ENCODE data around the gene GPRC5D.
A peak's percentile ranks its signal among the peaks of the same experiment; 100 is the strongest.

GPRC5D gene

GRCh38 chr12:12977231-12977630 is 25.3 kb upstream of the GPRC5D start:
- Histone ChIP-seq H3K36me3 (ENCODE audit: insufficient read depth, low read length) (peaks cover 62% of the 10 kb centered on the region), H3K4me3 (ENCODE audit: low read length) (no peak overlapping the region), H3K27me3 (ENCODE audit: control insufficient read depth, insufficient read depth, low read length) (no peaks in the 10 kb centered on the region), H3K4me2 (ENCODE audit: low read length) (no peak overlapping the region), H3K9ac (ENCODE audit: low read depth, low read length) (no peak overlapping the region), H3K9me3 (replicated peaks; ENCODE audit: low read length) (no peaks in the 10 kb centered on the region), H3K4me1 (ENCODE audit: control insufficient read depth, insufficient read depth, low read length) (peaks cover 43% of the 10 kb centered on the region)

- Histone ChIP-seq H3K4me1 (ENCODE audit: control insufficient read depth, insufficient read depth, low read length) (peaks cover 43% of the 10 kb centered on the region), H3K9me3 (replicated peaks; ENCODE audit: low read length) (no peaks in the 10 kb centered on the region), H3K36me3 (ENCODE audit: insufficient read depth, low read length) (peaks cover 57% of the 10 kb centered on the region), H3K27me3 (ENCODE audit: control insufficient read depth, insufficient read depth, low read length) (no peaks in the 10 kb centered on the region), H3K9ac (ENCODE audit: low read depth, low read length) (peak overlapping the region; percentile 68), H3K4me3 (ENCODE audit: low read length) (no peak overlapping the region), H3K4me2 (ENCODE audit: low read length) (peak overlapping the region; percentile 44)
Observed at GRCh38 chr12:12976366-12976765, 24.4 kb upstream of the GPRC5D start.

GRCh38 chr12:12975322-12976077 is 23.5 kb upstream of the GPRC5D start:
- Histone ChIP-seq H3K4me1 (ENCODE audit: control insufficient read depth, insufficient read depth, low read length) (peaks cover 38% of the 10 kb centered on the region), H3K4me2 (ENCODE audit: low read length) (peak overlapping the region; percentile 44), H3K36me3 (ENCODE audit: insufficient read depth, low read length) (peaks cover 50% of the 10 kb centered on the region), H3K9me3 (replicated peaks; ENCODE audit: low read length) (no peaks in the 10 kb centered on the region), H3K9ac (ENCODE audit: low read depth, low read length) (peak overlapping the region; percentile 68), H3K4me3 (ENCODE audit: low read length) (no peak overlapping the region), H3K27me3 (ENCODE audit: control insufficient read depth, insufficient read depth, low read length) (no peaks in the 10 kb centered on the region)

- Histone ChIP-seq H3K4me1 (ENCODE audit: control insufficient read depth, insufficient read depth, low read length) (peaks cover 27% of the 10 kb centered on the region), H3K36me3 (ENCODE audit: insufficient read depth, low read length) (peaks cover 50% of the 10 kb centered on the region), H3K9ac (ENCODE audit: low read depth, low read length) (no peak overlapping the region), H3K9me3 (replicated peaks; ENCODE audit: low read length) (no peaks in the 10 kb centered on the region), H3K27me3 (ENCODE audit: control insufficient read depth, insufficient read depth, low read length) (no peaks in the 10 kb centered on the region), H3K4me3 (ENCODE audit: low read length) (no peak overlapping the region), H3K4me2 (ENCODE audit: low read length) (no peak overlapping the region)
Observed at GRCh38 chr12:12974211-12974610, 22.2 kb upstream of the GPRC5D start.

GRCh38 chr12:12973019-12973418 is 21.0 kb upstream of the GPRC5D start:
- H3K4me1 ChIP-seq (ENCODE audit: control insufficient read depth, insufficient read depth, low read length) = peaks cover 22% of the 10 kb centered on the region
- H3K9me3 ChIP-seq (replicated peaks; ENCODE audit: low read length) = no peaks in the 10 kb centered on the region
- H3K4me2 ChIP-seq (ENCODE audit: low read length) = no peak overlapping the region
- peaks cover 44% of the 10 kb centered on the region for H3K36me3 ChIP-seq (ENCODE audit: insufficient read depth, low read length)
- H3K9ac ChIP-seq (ENCODE audit: low read depth, low read length) = no peak overlapping the region
- H3K27me3 ChIP-seq (ENCODE audit: control insufficient read depth, insufficient read depth, low read length) = no peaks in the 10 kb centered on the region
- H3K4me3 ChIP-seq (ENCODE audit: low read length) = no peak overlapping the region

- no peaks in the 10 kb centered on the region for H3K27me3 ChIP-seq (ENCODE audit: control insufficient read depth, insufficient read depth, low read length)
- H3K4me1 ChIP-seq (ENCODE audit: control insufficient read depth, insufficient read depth, low read length) = no peaks in the 10 kb centered on the region
- no peaks in the 10 kb centered on the region for H3K36me3 ChIP-seq (ENCODE audit: insufficient read depth, low read length)
- no peak overlapping the region for H3K4me2 ChIP-seq (ENCODE audit: low read length)
- no peak overlapping the region for H3K9ac ChIP-seq (ENCODE audit: low read depth, low read length)
- H3K4me3 ChIP-seq (ENCODE audit: low read length) = no peak overlapping the region
- H3K9me3 ChIP-seq (replicated peaks; ENCODE audit: low read length) = no peaks in the 10 kb centered on the region
Observed at GRCh38 chr12:12965836-12966235, 13.9 kb upstream of the GPRC5D start.

GRCh38 chr12:12964255-12964654 is 12.3 kb upstream of the GPRC5D start:
- Histone ChIP-seq H3K4me2 (ENCODE audit: low read length) (no peak overlapping the region), H3K36me3 (ENCODE audit: insufficient read depth, low read length) (no peaks in the 10 kb centered on the region), H3K4me1 (ENCODE audit: control insufficient read depth, insufficient read depth, low read length) (no peaks in the 10 kb centered on the region), H3K4me3 (ENCODE audit: low read length) (no peak overlapping the region), H3K9me3 (replicated peaks; ENCODE audit: low read length) (no peaks in the 10 kb centered on the region), H3K27me3 (ENCODE audit: control insufficient read depth, insufficient read depth, low read length) (no peaks in the 10 kb centered on the region), H3K9ac (ENCODE audit: low read depth, low read length) (no peak overlapping the region)

- no peaks in the 10 kb centered on the region for H3K36me3 ChIP-seq (ENCODE audit: insufficient read depth, low read length)
Observed at GRCh38 chr12:12960639-12961209, 8.8 kb upstream of the GPRC5D start.

GRCh38 chr12:12958886-12959285 is 6.9 kb upstream of the GPRC5D start:
- Histone ChIP-seq H3K4me3 (ENCODE audit: low read length) (no peak overlapping the region), H3K4me1 (ENCODE audit: control insufficient read depth, insufficient read depth, low read length) (peaks cover 4% of the 10 kb centered on the region), H3K27me3 (ENCODE audit: control insufficient read depth, insufficient read depth, low read length) (no peaks in the 10 kb centered on the region), H3K36me3 (ENCODE audit: insufficient read depth, low read length) (no peaks in the 10 kb centered on the region), H3K9ac (ENCODE audit: low read depth, low read length) (no peak overlapping the region), H3K9me3 (replicated peaks; ENCODE audit: low read length) (no peaks in the 10 kb centered on the region), H3K4me2 (ENCODE audit: low read length) (no peak overlapping the region)

More at GRCh38 chr12:12960639-12961209, 8.8 kb upstream of the GPRC5D start:
- Histone ChIP-seq H3K4me3 (ENCODE audit: low read length) (no peak overlapping the region), H3K4me1 (ENCODE audit: control insufficient read depth, insufficient read depth, low read length) (no peaks in the 10 kb centered on the region), H3K9me3 (replicated peaks; ENCODE audit: low read length) (no peaks in the 10 kb centered on the region), H3K27me3 (ENCODE audit: control insufficient read depth, insufficient read depth, low read length) (no peaks in the 10 kb centered on the region), H3K4me2 (ENCODE audit: low read length) (no peak overlapping the region), H3K9ac (ENCODE audit: low read depth, low read length) (no peak overlapping the region)

- no peaks in the 10 kb centered on the region for H3K27me3 ChIP-seq (ENCODE audit: control insufficient read depth, insufficient read depth, low read length)
Observed at GRCh38 chr12:12954878-12955625, 3.1 kb upstream of the GPRC5D start.

GRCh38 chr12:12954356-12954755 is 2.4 kb upstream of the GPRC5D start:
- H3K4me3 ChIP-seq (ENCODE audit: low read length) = no peak overlapping the region
- H3K4me1 ChIP-seq (ENCODE audit: control insufficient read depth, insufficient read depth, low read length) = peaks cover 4% of the 10 kb centered on the region
- no peak overlapping the region for H3K9ac ChIP-seq (ENCODE audit: low read depth, low read length)
- no peaks in the 10 kb centered on the region for H3K9me3 ChIP-seq (replicated peaks; ENCODE audit: low read length)
- no peaks in the 10 kb centered on the region for H3K27me3 ChIP-seq (ENCODE audit: control insufficient read depth, insufficient read depth, low read length)
- H3K36me3 ChIP-seq (ENCODE audit: insufficient read depth, low read length) = no peaks in the 10 kb centered on the region
- no peak overlapping the region for H3K4me2 ChIP-seq (ENCODE audit: low read length)

More at GRCh38 chr12:12954878-12955625, 3.1 kb upstream of the GPRC5D start:
- Histone ChIP-seq H3K4me1 (ENCODE audit: control insufficient read depth, insufficient read depth, low read length) (peaks cover 4% of the 10 kb centered on the region), H3K4me2 (ENCODE audit: low read length) (no peak overlapping the region), H3K9ac (ENCODE audit: low read depth, low read length) (no peak overlapping the region), H3K36me3 (ENCODE audit: insufficient read depth, low read length) (no peaks in the 10 kb centered on the region), H3K4me3 (ENCODE audit: low read length) (no peak overlapping the region), H3K9me3 (replicated peaks; ENCODE audit: low read length) (no peaks in the 10 kb centered on the region)
